ENCODE results near the gene TSSK2.

The TSSK2 gene

DNA sequence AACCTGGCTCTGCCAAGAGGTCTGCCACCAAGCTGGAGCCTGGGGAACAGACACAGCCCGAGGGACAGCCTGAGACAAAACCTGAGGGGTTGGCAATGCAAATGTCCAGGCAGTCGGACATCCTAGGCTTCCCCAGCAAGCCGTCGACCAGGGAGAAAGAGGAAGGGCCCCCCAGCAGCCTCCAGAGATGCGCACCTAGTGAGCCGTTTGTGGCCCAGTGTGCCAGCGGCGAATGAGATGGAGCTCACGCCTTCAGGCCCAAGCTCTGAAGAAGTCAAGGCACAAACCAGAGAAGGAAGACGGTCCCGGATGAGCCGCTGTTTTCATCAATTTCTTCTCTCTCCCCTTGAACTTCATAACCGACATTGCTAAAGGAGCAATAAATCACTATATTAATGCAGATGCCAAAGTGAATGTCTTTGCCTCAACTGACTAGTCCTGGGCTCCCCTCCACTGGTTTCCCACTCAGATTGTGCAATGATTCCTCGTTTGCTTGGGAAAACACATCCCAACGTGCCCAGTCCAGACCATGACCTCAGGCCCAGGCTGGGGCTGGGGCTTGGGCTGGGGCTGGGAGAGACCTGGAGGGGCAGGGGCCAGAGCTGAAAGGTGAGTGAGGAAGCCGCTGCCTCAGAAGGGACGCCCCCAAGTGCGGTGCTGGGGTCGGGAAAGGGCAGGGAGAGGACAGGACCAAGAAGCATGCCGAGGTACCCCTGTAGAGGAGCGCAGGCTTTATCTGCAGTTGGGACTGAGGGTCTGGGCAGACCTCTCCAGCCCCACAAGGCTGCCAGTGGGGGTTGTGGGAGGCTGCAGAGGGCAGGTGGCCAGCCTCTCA lies 5.4 kb upstream of the TSSK2 start:
- DNase-seq = no peak

DNA sequence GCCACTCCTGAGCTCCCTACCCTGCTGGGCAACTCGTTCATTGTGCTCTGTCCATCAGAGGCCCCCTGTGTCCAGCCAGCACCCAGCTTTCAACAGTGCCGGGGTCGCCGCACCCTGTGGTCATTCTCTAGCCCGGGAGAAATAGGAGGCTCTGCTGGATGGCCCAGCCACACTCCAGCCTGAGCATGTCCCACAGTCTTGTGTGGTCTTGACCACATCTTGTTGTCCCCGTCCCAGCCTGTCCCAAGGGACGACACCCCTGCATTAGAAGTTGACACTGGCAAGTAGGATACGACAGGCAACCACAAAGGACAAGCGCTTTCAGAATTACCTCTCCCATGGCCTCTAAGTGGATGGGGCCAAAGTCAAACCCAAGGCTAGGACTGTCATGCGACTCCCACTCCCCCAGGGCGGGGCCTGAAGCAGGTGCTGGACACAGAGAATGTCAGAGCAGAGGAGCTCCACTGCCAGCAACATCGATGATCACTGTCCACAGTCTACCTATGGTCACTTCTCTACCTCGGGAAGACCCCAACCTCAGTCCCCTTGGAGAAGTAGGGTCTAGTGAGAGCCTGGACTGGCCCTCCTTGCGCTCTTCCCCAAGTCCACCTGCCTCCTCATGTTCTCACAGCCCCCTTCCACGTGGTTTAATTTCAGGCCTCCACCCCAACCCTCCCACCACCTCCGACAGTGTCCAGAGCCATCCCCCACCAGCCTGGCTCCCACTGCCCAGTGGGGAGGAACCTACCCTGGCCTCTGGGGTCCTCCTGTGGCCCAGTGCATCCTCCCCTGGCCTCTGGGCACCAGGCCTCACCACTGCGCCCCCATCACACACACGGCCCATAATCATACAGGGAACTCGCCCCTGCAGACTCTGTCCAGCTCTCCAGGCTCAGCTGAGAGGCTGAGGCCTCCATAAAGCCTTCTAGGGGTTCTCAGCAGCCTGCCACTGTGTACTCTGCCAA lies 4.5 kb upstream of the TSSK2 start:
- no peak for DNase-seq

DNA sequence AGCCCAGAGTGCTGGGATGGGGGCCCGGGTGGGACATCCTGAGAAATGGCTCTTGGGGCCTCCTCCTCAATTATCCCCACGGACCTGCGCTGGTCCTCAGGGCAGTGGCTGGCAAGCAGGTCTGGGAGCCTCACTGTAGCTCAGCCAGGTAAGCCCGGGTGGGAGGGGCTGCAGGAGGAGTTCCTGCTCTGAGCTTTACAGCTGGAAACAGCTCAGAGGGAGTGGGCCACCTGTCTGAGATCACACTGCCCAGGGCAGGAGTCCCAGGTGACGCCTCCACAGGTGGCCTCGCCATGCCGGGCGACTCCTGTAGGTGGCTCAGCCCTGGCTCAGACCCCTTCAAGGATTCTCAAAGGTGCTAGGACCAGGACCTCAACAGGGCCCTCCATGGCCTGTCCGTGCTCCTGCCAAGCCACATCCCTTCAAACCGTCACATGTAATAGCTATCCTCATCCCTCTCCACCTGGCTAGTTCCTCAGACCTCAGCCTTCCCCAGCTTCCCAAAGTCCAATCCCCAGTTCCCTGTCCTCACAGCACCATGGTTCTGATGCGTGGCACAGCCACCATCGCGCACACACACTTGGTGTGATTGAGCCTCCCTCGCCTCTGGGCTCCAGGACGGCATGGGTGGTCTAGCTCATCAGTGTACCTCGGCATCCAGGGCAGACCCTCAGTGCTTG lies 3.6 kb upstream of the TSSK2 start:
- DNase-seq = no peak

DNA sequence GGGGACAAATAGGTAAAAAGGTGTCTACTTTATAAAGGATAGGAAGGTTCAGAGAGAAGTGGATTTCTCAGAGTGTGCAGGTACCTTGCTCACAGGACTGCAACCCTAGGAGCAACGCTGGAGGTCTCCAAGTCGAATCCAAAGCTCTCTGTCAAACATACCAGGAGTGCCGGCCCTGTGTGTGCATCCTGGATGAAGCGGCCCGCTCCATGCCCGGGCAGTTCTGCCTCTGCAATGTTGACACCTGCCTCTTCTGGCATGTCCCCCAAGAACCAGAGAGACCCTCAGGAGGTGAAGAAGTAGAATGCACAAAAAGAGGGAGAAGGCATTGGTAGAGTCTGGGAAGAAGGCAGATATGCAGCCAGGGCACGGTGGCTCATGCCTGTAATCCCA lies 3.1 kb upstream of the TSSK2 start:
- DNase-seq = no peak

DNA sequence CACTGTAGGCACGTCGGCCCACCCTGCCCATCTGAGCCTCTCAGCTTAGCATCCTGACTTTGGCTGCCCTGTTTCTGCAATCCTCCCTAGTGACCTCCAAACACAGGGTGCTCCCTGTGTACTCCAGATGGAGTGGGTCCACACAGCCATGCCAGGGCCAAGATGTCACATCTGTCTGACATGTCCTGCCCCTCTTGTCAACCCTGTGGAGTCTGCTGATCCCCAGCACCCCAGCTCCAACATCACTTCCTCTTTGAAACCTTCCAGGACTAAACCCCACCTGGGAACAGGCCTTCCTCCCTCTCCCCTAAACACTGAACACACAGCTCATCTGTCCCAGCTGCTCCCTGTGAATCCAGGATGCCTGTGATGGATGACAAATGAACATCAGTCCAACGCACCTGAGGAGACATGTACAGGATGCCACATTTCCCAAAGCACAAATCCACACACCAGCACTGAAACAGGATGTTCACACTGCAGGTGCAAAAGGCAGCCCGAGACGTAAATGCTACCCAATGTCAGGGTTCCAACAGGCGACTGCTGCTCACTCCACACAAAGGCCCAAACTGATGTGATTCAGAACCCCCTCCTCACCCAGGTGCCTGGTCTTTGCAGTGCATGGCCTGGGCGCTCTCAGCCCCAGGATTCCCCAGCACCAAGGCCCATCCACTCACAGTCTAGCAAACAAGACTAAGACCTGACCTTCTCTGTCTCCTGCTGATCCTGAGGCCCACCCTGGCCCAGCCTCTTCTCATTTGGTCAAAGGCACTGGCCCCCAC lies 2.0 kb upstream of the TSSK2 start:
- no peak for DNase-seq

DNA sequence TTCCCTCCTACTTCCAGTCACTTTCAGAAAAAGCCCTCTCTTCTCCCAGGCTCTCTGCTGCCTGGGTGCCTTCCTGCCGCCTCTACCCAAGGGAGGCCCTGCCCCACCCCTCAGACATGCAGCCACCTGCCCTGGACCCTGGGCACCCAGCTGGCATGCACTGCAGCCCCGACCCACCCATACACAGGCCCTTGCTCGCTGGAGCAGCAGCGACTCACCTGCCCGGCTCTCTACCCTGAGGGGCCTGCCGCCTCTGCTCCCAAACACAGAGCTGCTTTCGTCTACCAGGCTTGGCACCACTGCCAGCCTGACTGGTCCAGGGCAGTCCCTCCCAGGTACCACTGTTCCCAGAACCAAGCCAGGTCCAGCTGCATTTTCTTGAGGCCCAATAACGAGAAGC lies 1.2 kb upstream of the TSSK2 start:
- no peak for DNase-seq

DNA sequence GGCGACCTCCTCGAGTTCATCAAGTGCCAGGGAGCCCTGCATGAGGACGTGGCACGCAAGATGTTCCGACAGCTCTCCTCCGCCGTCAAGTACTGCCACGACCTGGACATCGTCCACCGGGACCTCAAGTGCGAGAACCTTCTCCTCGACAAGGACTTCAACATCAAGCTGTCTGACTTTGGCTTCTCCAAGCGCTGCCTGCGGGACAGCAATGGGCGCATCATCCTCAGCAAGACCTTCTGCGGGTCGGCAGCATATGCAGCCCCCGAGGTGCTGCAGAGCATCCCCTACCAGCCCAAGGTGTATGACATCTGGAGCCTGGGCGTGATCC lies 542 bp downstream of the TSSK2 start:
- no peak for DNase-seq

DNA sequence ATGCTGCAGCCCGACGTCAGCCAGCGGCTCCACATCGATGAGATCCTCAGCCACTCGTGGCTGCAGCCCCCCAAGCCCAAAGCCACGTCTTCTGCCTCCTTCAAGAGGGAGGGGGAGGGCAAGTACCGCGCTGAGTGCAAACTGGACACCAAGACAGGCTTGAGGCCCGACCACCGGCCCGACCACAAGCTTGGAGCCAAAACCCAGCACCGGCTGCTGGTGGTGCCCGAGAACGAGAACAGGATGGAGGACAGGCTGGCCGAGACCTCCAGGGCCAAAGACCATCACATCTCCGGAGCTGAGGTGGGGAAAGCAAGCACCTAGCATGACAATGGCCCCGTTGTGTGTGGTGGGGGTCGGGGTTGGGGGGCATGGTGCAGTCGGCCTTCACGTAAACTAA lies 1.0 kb downstream of the TSSK2 start:
- no peak for DNase-seq

DNA sequence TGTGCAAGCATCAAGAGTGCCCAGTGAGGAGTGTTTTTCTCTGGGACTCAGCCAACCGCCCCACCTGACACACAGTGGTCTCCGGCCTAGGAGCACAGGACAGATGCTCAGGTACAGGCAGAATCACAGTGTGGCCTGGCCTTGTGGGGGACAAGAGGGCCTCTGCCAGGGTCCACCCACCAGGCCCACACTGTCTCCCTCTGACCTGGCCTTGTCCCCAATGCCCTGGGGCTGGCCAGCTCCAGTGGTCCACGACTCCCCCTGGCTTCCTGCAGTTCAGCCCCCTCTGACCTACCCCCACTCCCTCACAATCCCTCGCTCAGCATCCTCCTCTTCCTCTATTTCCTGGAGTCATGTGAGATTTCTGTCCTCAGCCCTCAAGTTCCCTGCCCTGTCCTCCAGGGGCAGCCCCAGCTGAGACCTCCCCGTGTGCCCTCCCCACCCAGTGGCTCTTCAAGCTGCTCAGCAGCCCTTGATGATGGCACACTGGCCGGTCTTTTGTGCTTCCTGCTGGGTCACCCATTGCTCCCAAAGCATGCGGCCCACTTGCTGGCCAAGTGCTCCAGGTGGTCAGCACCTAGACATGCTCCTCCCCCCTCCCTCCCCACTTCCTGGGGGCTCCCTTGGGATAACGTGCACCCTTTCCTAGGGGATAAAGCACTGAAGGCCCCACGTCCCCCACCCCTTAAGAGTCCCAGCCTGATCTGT lies 1.7 kb downstream of the TSSK2 start:
- no peak for DNase-seq

DNA sequence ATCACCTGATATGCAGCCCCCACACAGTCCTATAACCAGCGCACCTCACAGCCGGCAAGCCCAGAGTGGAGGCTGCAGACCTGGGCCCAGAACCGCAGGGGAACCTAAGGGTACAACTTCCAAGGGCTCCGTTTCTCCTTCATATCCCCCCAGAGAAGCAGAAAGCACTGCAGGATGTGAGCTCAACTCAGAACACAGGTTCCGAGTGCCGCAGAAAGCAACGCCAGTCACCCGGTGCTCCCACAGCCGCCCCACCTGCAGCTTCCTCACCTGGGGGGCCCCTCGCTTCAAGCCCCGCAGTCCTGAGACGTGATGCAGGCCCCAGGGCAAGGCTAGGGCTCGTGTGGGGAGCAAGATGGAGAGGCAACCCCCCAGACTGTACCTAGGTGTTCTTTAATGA lies 2.5 kb downstream of the TSSK2 start:
- no peak for DNase-seq

DNA sequence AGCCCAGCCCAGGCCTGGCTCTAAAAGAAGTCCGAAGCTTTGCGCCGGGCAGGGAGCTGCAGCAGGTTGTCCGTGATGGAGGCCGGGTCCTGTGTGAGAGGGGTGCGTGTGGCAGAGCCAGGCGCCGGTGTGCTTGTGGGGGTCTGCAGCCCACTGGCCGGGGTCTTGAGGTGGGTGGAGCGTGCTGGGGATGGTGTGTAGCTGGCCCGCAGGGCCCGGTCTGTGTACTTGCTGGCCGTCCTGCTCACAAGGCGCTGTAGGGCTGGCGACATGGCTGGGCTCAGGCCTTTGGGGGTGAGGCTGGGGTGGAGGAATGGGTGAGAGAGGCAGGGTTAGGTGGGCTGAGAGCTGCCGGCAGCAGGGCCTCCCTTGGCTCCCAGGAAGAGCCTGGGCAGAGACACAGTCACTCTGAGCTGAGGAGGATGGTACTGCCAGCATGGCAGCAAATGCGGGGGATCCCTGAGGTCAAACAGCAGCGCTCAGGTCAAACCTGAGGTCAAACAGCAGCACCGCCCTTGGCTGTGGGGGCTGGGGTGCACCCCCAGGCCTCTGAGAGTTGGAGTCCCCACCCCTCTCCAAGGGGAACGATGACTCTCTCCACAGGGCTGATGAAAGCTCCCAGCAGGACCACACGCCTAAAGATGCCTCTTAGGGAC lies 3.2 kb downstream of the TSSK2 start:
- DNase-seq = no peak

DNA sequence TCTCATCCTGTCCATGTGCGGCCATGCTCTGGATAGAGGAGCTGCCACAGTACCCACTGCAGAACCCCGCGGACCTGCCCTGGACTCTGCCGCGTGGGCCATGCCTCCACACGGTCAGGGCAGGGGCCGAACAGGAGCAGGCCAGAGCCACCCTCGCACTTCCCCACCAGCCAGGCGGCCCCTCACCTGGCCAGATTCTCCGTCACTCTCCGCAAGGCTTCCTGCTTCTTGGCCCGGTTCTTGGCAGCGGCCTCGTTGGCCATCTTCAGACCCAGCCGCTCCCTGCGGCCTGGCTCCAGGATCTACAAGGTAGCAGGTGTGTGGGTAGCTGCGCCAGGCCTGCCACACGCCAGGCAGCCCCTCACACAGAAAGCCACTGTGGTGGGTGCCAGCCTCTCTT lies 3.8 kb downstream of the TSSK2 start:
- DNase-seq = no peak

DNA sequence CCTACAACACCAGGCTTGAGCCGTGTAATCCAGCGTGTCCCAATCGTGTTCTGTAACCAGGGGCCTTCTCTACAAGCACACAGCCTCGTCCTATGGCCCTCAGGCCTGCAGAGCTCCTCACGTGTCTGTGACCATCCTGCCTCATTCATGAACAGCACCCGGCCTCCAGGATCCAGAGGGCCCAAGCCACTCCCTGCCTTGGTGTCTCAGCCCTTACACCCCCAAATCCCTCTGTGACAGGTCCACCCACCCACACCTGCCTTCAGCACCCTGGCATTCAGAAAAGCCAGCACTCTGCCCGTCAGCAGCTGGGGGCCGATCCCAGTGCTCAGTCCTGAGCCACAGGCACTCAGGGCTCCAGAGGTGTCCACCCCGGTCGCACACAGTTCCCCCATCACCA lies 5.8 kb downstream of the TSSK2 start:
- DNase-seq = no peak

DNA sequence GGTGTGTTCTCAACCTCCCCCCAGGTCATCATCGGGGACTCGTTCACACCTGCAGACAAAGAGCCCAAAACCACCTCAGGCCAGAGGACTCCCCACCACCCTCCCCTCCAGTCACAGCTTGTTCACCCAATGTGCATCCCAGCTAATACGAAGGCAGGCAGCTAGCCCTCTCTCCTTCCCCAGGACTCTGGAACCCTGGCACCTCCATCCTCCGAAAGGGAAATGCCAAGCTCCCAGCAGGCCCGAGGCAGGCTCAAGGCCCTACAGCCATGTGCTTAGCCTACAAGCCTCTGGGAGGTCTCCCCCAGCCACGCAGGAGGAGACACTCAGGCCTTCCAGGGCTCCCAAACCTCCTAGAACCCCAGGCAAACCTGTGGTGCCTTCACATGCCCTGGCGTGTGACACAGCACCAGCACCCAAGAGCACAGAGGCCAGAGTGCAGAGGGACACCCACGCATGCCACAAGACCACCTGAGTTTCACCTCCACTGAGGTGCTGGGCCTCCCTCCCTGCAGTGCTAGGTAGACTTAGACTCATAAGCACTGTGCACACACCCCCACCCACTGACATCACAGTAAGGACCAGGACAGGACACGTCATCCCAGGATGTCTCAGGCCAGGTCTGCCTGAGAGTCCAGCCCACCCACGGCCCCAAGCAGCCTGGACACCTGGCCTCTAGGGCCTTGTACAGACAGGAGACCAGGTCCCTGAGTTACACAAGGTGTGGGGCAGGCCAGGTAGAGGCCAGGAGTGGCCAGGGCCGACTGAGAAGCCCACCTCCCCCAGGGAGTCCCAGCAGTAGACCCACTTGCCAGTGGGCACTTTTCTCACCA lies 6.5 kb downstream of the TSSK2 start:
- no peak for DNase-seq

DNA sequence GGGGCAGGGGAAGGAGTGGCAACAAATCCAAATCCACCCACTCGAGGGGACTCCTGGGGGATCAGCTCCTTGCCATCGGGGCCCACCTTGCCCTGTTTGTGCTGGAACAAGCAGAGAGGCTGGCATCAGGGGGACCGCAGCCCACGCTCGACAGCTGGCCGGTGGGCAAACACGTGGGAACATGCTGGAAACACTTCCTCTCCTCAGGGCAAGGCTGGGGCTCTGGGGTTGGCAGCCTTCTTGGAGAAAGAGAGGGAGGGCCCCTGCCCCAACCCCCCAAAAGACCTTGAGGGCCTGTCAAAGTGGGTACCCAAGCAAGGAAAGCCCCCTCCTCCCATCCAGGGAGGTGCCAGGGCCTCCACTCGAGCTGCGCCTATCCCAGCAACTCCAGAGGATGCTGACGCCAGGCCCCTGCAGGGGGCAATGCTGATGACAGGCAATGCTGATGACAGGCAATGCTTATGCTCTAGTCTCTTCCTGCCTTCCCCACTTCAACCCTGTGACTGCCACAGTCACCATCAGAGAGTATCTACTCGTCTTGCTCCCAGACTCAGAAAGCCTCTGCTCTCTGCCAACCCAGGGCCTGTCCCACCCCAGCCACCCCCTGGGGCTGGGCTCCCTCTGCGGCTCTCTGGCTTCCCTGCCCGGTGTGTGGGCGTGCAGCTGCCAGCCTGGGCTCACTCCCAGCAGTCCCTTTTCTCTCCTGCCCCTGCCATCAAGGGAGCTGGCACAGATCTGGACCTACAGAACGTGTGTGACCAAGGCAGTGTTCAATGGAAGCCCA lies 7.3 kb downstream of the TSSK2 start:
- DNase-seq = no peak

DNA sequence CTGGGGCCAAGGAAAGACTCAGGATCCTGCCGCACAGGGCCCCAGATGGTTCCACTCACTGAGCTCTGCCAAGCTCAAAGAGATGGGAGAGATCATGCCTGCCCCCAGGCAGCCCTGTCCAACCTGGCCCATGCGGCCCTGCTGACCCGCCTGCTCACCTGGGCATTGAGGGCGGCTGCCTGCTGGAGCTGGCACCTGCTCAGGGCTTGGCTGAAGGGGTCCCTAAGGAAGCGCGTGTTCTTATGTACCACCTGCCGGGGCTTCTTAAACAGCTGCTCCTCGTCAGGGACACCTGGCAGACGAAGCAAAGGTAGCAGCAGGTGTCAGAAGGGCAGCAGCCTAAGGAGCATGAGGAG lies 7.9 kb downstream of the TSSK2 start:
- DNase-seq = no peak

DNA sequence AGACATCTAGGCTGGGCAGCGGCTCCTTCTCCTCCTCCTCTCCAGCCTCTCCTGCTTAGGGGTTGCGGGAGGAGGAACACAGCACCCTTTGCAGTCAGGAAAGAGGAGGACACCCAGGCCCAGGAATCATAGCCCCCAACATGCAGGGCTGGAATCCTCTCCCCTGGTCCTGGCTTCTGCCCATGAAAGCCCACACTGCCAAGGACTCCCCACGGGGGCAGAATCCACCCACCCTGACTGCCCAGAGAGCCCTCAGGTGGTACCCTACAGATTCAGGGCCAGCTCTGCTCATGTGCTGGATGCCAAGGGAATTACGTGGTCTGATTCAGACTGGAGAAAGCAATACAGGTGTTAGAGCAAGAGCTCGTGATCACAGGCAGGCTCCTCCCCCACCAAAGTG lies 8.9 kb downstream of the TSSK2 start:
- no peak for DNase-seq

DNA sequence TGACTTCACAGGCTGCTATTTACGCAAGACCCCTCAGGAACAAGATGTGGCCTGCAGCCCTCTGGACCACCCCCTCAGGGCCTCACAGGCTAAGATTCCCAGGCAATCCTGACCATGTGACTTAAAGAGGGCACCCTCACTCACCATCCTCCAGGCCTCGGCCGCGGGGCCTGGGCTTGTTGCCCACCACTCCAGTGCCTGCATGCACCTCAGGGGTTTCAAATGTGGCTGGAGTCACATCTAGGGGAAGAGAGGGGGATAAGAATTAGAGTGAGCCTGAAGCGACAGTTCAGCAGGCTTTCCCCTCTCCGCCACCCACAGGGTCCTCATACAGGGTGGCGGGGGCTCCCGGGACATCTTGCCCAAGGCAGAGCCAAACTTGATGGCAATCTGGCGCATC lies 11.3 kb downstream of the TSSK2 start:
- DNase-seq = no peak

DNA sequence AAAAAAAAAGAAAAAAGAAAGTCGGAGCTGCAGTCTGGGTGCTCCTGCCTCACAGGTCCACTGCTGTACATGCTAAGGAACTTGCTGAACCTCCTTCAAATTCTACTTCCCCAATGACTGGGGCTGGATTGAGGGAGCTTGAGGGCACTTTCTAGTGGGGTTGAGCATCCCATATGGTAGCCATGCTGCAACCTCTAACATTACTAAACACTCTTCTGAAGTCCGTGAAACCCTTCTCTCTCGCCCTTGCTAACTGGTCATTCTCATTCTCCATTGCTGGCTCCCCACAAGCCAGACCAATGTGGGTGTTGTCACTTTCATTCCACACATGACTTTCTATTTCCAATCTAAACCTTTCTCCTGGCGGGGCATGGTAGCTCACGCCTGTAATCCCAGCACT lies 12.1 kb downstream of the TSSK2 start:
- no peak for DNase-seq

DNA sequence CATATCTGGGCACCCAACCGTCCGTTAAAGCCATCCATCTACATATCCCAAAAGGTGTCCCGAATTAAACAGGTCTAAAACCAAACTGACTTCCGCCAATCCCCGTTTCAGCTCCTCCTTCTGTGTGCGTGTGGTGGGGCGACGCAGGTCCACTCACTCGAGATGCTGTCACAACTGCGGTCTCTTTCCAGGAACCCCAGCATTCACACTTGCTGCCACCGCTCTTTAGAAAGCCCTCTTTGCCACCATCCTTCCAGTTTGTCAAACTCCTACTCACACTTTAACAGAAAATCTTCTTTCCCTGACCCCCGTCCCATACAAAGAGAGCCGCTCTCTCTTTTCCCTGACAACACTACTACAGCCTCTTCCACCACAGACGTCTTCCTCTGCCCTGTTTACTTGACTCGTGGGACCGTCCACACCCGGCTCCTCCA lies 12.9 kb downstream of the TSSK2 start:
- DNase-seq = no peak

Data from HCEC 1CT (cell line).